Measurements from ENCODE around the gene CDH16.
A peak's percentile ranks its signal among the peaks of the same experiment; 100 is the strongest.

Gene CDH16

DNA sequence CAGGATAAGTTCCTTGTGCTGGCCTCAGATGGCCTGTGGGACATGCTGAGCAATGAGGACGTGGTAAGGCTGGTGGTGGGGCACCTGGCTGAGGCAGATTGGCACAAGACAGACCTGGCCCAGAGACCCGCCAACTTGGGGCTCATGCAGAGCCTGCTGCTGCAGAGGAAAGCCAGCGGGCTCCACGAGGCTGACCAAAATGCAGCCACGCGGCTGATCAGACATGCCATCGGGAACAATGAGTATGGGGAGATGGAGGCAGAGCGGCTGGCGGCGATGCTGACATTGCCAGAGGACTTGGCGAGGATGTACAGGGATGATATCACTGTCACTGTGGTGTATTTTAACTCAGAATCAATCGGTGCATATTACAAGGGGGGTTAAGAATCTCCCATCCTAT is 33.2 kb downstream of the CDH16 start:
- ChIA-PET CTCF (interaction anchor here (0.6 to 30.6 kb wide), 5 partner anchors 10 to 1117 kb away, joined by 3 to 473 read pairs (median 6); partner anchors contain the start of genes CDH16 and RRAD), POLR2A (interaction anchor here (0.6 kb wide), 1 partner anchor 55 kb away, joined by 3 read pairs; no protein-coding TSS in a partner anchor)
- DNase-seq = peak in 1 of 3 donors; percentile 15
- H3K4me1 ChIP-seq (ENCODE audit: control extremely low read depth in 1 of 4, control insufficient read depth in 4 of 4, insufficient read depth in 4 of 4, low read length in 3 of 4) = peaks cover 0 to 21% (median 12%) of the 10 kb centered on the region in 4 experiments
- no peak overlapping the region for H3K27ac ChIP-seq (ENCODE audit: insufficient read depth in 1 of 2, low read depth in 1 of 2, low read length in 2 of 2, poor library complexity in 1 of 2, severe bottlenecking in 2 of 2)
- peaks cover 16 to 28% (median 21%) of the 10 kb centered on the region in 4 experiments for H3K36me3 ChIP-seq (ENCODE audit: control insufficient read depth in 4 of 4, insufficient read depth in 4 of 4, low read length in 3 of 4)
- WGBS (ENCODE audit: insufficient coverage) = 93% methylated on average over 11 of the region's 12 CpGs
- H3K4me3 ChIP-seq (ENCODE audit: control insufficient read depth in 1 of 7, extremely low read depth in 1 of 7, insufficient read depth in 4 of 7, low read depth in 2 of 7, low read length in 6 of 7) = no peak overlapping the region
- H3K27me3 ChIP-seq (replicated peaks in 2 of 5; ENCODE audit: control insufficient read depth in 4 of 5, insufficient read depth in 5 of 5, low read length in 4 of 5) = no peaks in the 10 kb centered on the region
- no peaks in the 10 kb centered on the region for H3K9me3 ChIP-seq (ENCODE audit: control extremely low read depth in 1 of 5, control insufficient read depth in 4 of 5, insufficient read depth in 2 of 5, low read depth in 1 of 5, low read length in 4 of 5)

DNA sequence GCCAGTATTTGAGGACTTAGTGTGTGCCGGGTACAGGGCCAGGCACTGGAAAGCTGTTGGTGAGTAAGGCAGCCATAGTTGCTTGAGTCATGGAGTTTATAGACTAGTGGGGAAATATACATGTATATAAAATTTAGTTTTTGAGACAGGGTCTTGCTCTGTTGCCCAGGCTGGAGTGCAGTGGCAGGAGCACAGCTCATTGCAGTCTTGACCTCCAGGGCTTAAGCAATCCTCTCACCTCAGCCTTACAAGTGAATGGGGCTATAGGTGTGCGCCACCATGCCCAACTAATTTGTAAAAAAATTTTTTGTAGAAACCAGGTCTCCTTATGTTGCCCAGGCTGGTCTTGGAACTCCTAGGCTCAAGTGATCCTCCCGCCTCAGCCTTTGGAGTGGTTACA is 36.0 kb downstream of the CDH16 start:
- Histone ChIP-seq H3K36me3 (ENCODE audit: control insufficient read depth in 4 of 4, insufficient read depth in 4 of 4, low read length in 3 of 4) (peaks cover 15 to 28% (median 19%) of the 10 kb centered on the region in 4 experiments), H3K9me3 (ENCODE audit: control extremely low read depth in 1 of 5, control insufficient read depth in 4 of 5, insufficient read depth in 2 of 5, low read depth in 1 of 5, low read length in 4 of 5) (no peaks in the 10 kb centered on the region), H3K4me1 (ENCODE audit: control extremely low read depth in 1 of 4, control insufficient read depth in 4 of 4, insufficient read depth in 4 of 4, low read length in 3 of 4) (peaks cover 6 to 40% (median 30%) of the 10 kb centered on the region in 4 experiments), H3K4me3 (ENCODE audit: control insufficient read depth in 1 of 7, extremely low read depth in 1 of 7, insufficient read depth in 4 of 7, low read depth in 2 of 7, low read length in 6 of 7) (no peak overlapping the region), H3K27ac (ENCODE audit: insufficient read depth in 1 of 2, low read depth in 1 of 2, low read length in 2 of 2, poor library complexity in 1 of 2, severe bottlenecking in 2 of 2) (no peak overlapping the region), H3K27me3 (replicated peaks in 2 of 5; ENCODE audit: control insufficient read depth in 4 of 5, insufficient read depth in 5 of 5, low read length in 4 of 5) (no peaks in the 10 kb centered on the region)
- ChIA-PET CTCF (interaction anchor here (0.6 to 3.3 kb wide), 8 partner anchors 10 to 62 kb away, joined by 3 to 14 read pairs (median 4); no protein-coding TSS in a partner anchor), POLR2A (no interaction called here)
- 100% methylated on average over 1 of the region's 3 CpGs for WGBS (ENCODE audit: insufficient coverage)
- no peak for DNase-seq

DNA sequence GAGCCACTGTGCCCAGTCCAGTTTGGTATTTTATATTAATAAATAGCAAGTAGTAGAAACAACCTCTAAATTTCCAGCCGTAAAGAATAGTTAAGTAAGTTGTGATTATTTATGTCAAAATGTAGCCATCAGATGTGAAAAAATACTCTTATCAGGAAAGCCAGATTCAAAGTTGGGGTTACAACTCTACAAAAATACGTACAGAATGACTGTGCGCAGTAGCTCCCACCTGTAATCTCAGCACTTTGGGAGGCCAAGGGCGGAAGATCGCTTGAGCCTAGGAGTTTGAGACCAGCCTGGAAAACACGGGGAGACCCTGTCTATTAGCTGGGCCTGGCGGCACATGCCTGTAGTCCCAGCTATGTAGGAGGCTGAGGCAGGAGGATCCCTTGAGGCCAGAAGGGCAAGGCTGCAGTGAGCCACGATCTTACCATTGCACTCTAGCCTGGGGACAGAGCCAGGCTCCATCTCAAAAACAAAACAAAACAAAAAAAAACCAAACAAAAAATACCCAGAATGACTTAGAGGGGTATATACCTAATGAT is 36.6 kb downstream of the CDH16 start:
- POLR2A ChIA-PET = no interaction called here
- Histone ChIP-seq H3K27ac (ENCODE audit: insufficient read depth in 1 of 2, low read depth in 1 of 2, low read length in 2 of 2, poor library complexity in 1 of 2, severe bottlenecking in 2 of 2) (no peak overlapping the region), H3K27me3 (replicated peaks in 2 of 5; ENCODE audit: control insufficient read depth in 4 of 5, insufficient read depth in 5 of 5, low read length in 4 of 5) (no peaks in the 10 kb centered on the region)

DNA sequence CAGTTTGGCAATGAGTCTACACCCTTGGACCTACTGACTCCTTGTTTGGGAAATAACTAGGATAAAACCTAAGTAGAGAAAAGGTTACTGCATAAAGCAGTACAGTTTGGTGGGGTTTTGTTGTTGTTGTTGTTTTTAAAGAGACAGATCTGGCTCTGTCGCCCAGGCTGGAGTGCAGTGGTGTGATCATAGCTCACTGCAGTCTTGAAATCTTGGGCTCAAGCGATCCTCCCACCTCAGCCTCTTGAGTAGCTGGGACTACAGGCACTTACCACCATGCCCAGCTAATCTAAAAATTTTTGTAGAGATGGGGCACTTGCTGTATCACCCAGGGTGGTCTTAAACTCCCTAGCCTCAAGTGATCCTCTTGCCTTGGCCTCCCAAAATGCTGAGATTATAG is 37.1 kb downstream of the CDH16 start:
- ChIA-PET CTCF (interaction anchor here (1.0 to 3.3 kb wide), 11 partner anchors 9 to 273 kb away, joined by 3 to 14 read pairs (median 4); no protein-coding TSS in a partner anchor), POLR2A (no interaction called here)
- 100% methylated on average over 1 of the region's 2 CpGs for WGBS (ENCODE audit: insufficient coverage)

More for the DNA sequence above, 36.6 kb downstream of the CDH16 start:
- 78% methylated on average over 6 of the region's 8 CpGs for WGBS (ENCODE audit: insufficient coverage)
- DNase-seq = peak in 1 of 3 donors; percentile 26
- no peak overlapping the region for H3K4me3 ChIP-seq (ENCODE audit: control insufficient read depth in 1 of 7, extremely low read depth in 1 of 7, insufficient read depth in 4 of 7, low read depth in 2 of 7, low read length in 6 of 7)
- CTCF ChIA-PET = interaction anchor here (0.6 to 3.3 kb wide), 10 partner anchors 8 to 273 kb away, joined by 3 to 14 read pairs (median 3); no protein-coding TSS in a partner anchor
- H3K4me1 ChIP-seq (ENCODE audit: control extremely low read depth in 1 of 4, control insufficient read depth in 4 of 4, insufficient read depth in 4 of 4, low read length in 3 of 4) = peaks cover 6 to 40% (median 31%) of the 10 kb centered on the region in 4 experiments
- peaks cover 15 to 28% (median 19%) of the 10 kb centered on the region in 4 experiments for H3K36me3 ChIP-seq (ENCODE audit: control insufficient read depth in 4 of 4, insufficient read depth in 4 of 4, low read length in 3 of 4)
- H3K9me3 ChIP-seq (ENCODE audit: control extremely low read depth in 1 of 5, control insufficient read depth in 4 of 5, insufficient read depth in 2 of 5, low read depth in 1 of 5, low read length in 4 of 5) = no peaks in the 10 kb centered on the region

DNA sequence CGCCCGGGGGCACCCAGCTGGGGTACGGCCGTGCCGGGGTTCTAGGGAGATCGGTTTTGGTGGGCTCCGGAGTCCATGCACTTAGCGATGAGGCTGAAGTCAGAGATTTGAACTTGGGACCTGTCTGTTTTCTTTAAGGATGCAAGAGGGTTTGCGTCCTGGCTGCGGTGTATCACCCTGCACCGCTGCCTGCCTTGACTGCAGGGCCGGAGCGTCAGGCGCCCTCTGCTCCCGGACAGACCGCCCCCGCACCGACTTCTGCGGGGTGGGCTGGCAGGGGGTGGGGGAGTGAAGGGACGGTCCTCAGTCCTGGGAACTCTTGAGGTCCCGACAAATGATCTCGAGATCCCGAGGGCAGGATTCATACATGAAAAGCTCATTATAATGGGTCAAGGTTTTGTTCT is 37.7 kb downstream of the CDH16 start:
- Histone ChIP-seq H3K4me3 (ENCODE audit: control insufficient read depth in 1 of 7, extremely low read depth in 1 of 7, insufficient read depth in 4 of 7, low read depth in 2 of 7, low read length in 6 of 7) (peak overlapping the region; percentile 53 to 85 (median 74)), H3K27ac (ENCODE audit: insufficient read depth in 1 of 2, low read depth in 1 of 2, low read length in 2 of 2, poor library complexity in 1 of 2, severe bottlenecking in 2 of 2) (no peak overlapping the region), H3K4me1 (ENCODE audit: control extremely low read depth in 1 of 4, control insufficient read depth in 4 of 4, insufficient read depth in 4 of 4, low read length in 3 of 4) (peaks cover 6 to 35% (median 29%) of the 10 kb centered on the region in 4 experiments), H3K36me3 (ENCODE audit: control insufficient read depth in 4 of 4, insufficient read depth in 4 of 4, low read length in 3 of 4) (peaks cover 8 to 21% (median 16%) of the 10 kb centered on the region in 4 experiments), H3K27me3 (replicated peaks in 2 of 5; ENCODE audit: control insufficient read depth in 4 of 5, insufficient read depth in 5 of 5, low read length in 4 of 5) (no peaks in the 10 kb centered on the region), H3K9me3 (ENCODE audit: control extremely low read depth in 1 of 5, control insufficient read depth in 4 of 5, insufficient read depth in 2 of 5, low read depth in 1 of 5, low read length in 4 of 5) (no peaks in the 10 kb centered on the region)
- WGBS (ENCODE audit: insufficient coverage) = 0% methylated on average over 12 of the region's 23 CpGs
- DNase-seq = peak in 1 of 3 donors; percentile 25
- CTCF ChIA-PET = interaction anchor here (0.8 to 3.3 kb wide), 12 partner anchors 9 to 222 kb away, joined by 3 to 14 read pairs (median 4); no protein-coding TSS in a partner anchor
- POLR2A ChIA-PET = no interaction called here

More for the DNA sequence above, 37.1 kb downstream of the CDH16 start:
- DNase-seq = no peak
- Histone ChIP-seq H3K4me1 (ENCODE audit: control extremely low read depth in 1 of 4, control insufficient read depth in 4 of 4, insufficient read depth in 4 of 4, low read length in 3 of 4) (peaks cover 6 to 36% (median 30%) of the 10 kb centered on the region in 4 experiments), H3K4me3 (ENCODE audit: control insufficient read depth in 1 of 7, extremely low read depth in 1 of 7, insufficient read depth in 4 of 7, low read depth in 2 of 7, low read length in 6 of 7) (peak overlapping the region in 3 of 7 experiments; percentile 45 to 69 (median 45)), H3K27me3 (replicated peaks in 2 of 5; ENCODE audit: control insufficient read depth in 4 of 5, insufficient read depth in 5 of 5, low read length in 4 of 5) (no peaks in the 10 kb centered on the region), H3K36me3 (ENCODE audit: control insufficient read depth in 4 of 4, insufficient read depth in 4 of 4, low read length in 3 of 4) (peaks cover 14 to 25% (median 17%) of the 10 kb centered on the region in 4 experiments), H3K9me3 (ENCODE audit: control extremely low read depth in 1 of 5, control insufficient read depth in 4 of 5, insufficient read depth in 2 of 5, low read depth in 1 of 5, low read length in 4 of 5) (no peaks in the 10 kb centered on the region), H3K27ac (ENCODE audit: insufficient read depth in 1 of 2, low read depth in 1 of 2, low read length in 2 of 2, poor library complexity in 1 of 2, severe bottlenecking in 2 of 2) (no peak overlapping the region)

DNA sequence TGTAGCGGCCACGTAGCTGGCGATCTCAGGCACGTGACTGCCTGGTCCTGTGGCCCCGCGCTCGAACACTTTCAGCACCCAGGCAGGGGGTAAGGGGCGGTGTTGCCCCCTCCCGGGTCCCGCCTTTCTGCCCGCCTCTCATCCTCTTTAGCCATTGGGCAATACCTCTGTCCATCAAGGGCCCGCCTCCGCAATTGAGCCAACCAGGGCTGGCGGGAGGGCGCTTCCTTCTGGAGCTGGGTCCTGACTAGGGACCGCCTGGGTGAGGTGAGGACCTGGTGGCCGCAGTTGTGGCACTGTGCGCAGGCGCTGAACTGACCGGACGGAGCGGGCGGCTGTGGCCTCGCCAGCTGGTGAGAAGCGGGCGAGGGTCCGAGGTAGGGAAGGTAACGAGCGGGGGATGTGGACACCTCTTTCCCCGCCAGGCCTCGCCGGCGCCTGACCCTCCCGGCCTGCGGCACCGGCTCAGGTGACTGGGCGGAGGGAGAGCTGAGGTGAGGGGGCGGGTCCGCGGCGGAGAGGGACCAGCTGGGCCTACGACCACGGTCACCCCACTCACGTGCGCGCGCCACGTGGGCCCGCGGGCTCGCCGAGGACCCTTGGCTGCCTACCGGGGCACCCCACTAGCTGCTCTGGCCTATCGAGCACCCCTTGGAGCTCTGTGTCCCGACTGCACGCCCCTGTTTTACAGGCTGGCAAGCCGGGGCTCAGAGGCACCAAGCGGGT is 38.2 kb downstream of the CDH16 start, which contains the start of gene PDP2:
Gene PDP2 (plus strand): TSS at position 228 of the 726 bp plus-strand sequence. CDS start 3,770 bp downstream, outside the sequence.
- DNase-seq = peak; percentile 89 to 93 (median 91)
- Histone ChIP-seq H3K27me3 (replicated peaks in 2 of 5; ENCODE audit: control insufficient read depth in 4 of 5, insufficient read depth in 5 of 5, low read length in 4 of 5) (no peaks in the 10 kb centered on the region), H3K9me3 (ENCODE audit: control extremely low read depth in 1 of 5, control insufficient read depth in 4 of 5, insufficient read depth in 2 of 5, low read depth in 1 of 5, low read length in 4 of 5) (no peaks in the 10 kb centered on the region), H3K4me3 (ENCODE audit: control insufficient read depth in 1 of 7, extremely low read depth in 1 of 7, insufficient read depth in 4 of 7, low read depth in 2 of 7, low read length in 6 of 7) (peak within 1 kb of the TSS; percentile 53 to 85 (median 74)), H3K27ac (ENCODE audit: insufficient read depth in 1 of 2, low read depth in 1 of 2, low read length in 2 of 2, poor library complexity in 1 of 2, severe bottlenecking in 2 of 2) (no peak within 1 kb of the TSS), H3K4me1 (ENCODE audit: control extremely low read depth in 1 of 4, control insufficient read depth in 4 of 4, insufficient read depth in 4 of 4, low read length in 3 of 4) (peaks cover 6 to 35% (median 29%) of the 10 kb centered on the region in 4 experiments), H3K36me3 (ENCODE audit: control insufficient read depth in 4 of 4, insufficient read depth in 4 of 4, low read length in 3 of 4) (peaks cover 7 to 16% (median 12%) of the 10 kb centered on the region in 4 experiments)
- ChIA-PET POLR2A (interaction anchor here (0.7 kb wide), 1 partner anchor 9 kb away, joined by 3 read pairs; no protein-coding TSS in a partner anchor), CTCF (interaction anchor here (0.8 to 3.3 kb wide), 12 partner anchors 10 to 222 kb away, joined by 3 to 14 read pairs (median 4); no protein-coding TSS in a partner anchor)
- under 1% methylated on average over 45 of the region's 58 CpGs for WGBS (ENCODE audit: insufficient coverage)

Data from common myeloid progenitor, CD34-positive (primary cell).